ENCODE measurements around the gene DUSP16. TPM values are rescaled to one million over a fixed set of nuclear protein-coding genes. Genes with fewer than 3 reads are reported as not detected.

The DUSP16 gene
- 52.8 and 59.4 TPM in 2 replicates for total RNA-seq (2014; rRNA removed; shearing (Covaris generic))
- polyA plus RNA-seq (2016; fragmentation: Nextera tagmentation; extraction: Ambion mirVana), result 11.7 and 12.5 TPM in 2 replicates
- long read RNA-seq, full-length matches to known transcripts, result 1 of 5 reads
- long read RNA-seq, partial matches to known transcripts, result 1 of 5 reads
- long read RNA-seq, other reads (novel, unspliced or antisense), result 3 of 5 reads

GRCh38 chr12:12562585-12563261, at the start of gene DUSP16:
TSS of gene DUSP16 (minus strand) at chr12:12562863. CDS start at chr12:12521098, 41,765 bp downstream.
- Histone ChIP-seq H3K79me2 (replicated peaks; ENCODE audit: insufficient read depth) (peaks cover 33% of the 10 kb centered on the region), H3K36me3 (ENCODE audit: insufficient read depth) (no peaks in the 10 kb centered on the region), H4K20me1 (replicated peaks; ENCODE audit: insufficient read depth) (no peaks in the 10 kb centered on the region), H3K4me1 (ENCODE audit: insufficient read depth) (peaks cover 26% of the 10 kb centered on the region), H3K27ac (ENCODE audit: low read depth) (peak within 1 kb of the TSS; percentile 96), H2AFZ (peak within 1 kb of the TSS; percentile 85; the same call in 1 of the 2 replicates), H3F3A (replicated peaks; ENCODE audit: low read depth) (peaks cover 7% of the 10 kb centered on the region), H3K9me2 (ENCODE audit: insufficient read depth) (0 out of 2 replicates have a peak, but pooled peaks cover 3% of the 10 kb centered on the region), H3K4me2 (peak within 1 kb of the TSS; percentile 92), H3K27me3 (ENCODE audit: insufficient read depth) (no peaks in the 10 kb centered on the region), H3K4me3 (peak within 1 kb of the TSS; percentile 81)
- Mint-ChIP-seq H3K4me3 (peak within 1 kb of the TSS; percentile 85), H3K36me3 (ENCODE audit: low read depth) (peaks cover 23% of the 10 kb centered on the region), H3K27me3 (ENCODE audit: insufficient read depth, low read depth, poor library complexity) (peaks cover 3% of the 10 kb centered on the region), H3K9me3 (peaks cover 22% of the 10 kb centered on the region), H3K4me1 (peaks cover 29% of the 10 kb centered on the region), H3K27ac (peak within 1 kb of the TSS; percentile 95)
- ATAC-seq (peak; percentile 88), DNase-seq (ENCODE audit: low spot score) (peak; percentile 97)
- TF ChIP-seq, protein P1, sequence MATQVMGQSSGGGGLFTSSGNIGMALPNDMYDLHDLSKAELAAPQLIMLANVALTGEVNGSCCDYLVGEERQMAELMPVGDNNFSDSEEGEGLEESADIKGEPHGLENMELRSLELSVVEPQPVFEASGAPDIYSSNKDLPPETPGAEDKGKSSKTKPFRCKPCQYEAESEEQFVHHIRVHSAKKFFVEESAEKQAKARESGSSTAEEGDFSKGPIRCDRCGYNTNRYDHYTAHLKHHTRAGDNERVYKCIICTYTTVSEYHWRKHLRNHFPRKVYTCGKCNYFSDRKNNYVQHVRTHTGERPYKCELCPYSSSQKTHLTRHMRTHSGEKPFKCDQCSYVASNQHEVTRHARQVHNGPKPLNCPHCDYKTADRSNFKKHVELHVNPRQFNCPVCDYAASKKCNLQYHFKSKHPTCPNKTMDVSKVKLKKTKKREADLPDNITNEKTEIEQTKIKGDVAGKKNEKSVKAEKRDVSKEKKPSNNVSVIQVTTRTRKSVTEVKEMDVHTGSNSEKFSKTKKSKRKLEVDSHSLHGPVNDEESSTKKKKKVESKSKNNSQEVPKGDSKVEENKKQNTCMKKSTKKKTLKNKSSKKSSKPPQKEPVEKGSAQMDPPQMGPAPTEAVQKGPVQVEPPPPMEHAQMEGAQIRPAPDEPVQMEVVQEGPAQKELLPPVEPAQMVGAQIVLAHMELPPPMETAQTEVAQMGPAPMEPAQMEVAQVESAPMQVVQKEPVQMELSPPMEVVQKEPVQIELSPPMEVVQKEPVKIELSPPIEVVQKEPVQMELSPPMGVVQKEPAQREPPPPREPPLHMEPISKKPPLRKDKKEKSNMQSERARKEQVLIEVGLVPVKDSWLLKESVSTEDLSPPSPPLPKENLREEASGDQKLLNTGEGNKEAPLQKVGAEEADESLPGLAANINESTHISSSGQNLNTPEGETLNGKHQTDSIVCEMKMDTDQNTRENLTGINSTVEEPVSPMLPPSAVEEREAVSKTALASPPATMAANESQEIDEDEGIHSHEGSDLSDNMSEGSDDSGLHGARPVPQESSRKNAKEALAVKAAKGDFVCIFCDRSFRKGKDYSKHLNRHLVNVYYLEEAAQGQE (IDR thresholded peaks at IDR 0.05; ENCODE audit: unreplicated experiment), result peak; percentile 14
- TF ChIP-seq POLR2AphosphoS5 (IDR thresholded peaks at IDR 0.05; ENCODE audit: low read depth), result peak; percentile 47
- TF ChIP-seq ETS1 (IDR thresholded peaks at IDR 0.05), result no peak; the same call in 1 of the 2 replicates
- TF ChIP-seq CREB1 (CRISPR knock-in tag; IDR thresholded peaks at IDR 0.05; ENCODE audit: low read depth), result peak; percentile 76

- Mint-ChIP-seq H3K36me3 (ENCODE audit: low read depth) (peaks cover 10% of the 10 kb centered on the region), H3K4me1 (peaks cover 13% of the 10 kb centered on the region), H3K9me3 (no peaks in the 10 kb centered on the region), H3K27ac (peak overlapping the region; percentile 72), H3K27me3 (ENCODE audit: insufficient read depth, low read depth, poor library complexity) (peaks cover 16% of the 10 kb centered on the region), H3K4me3 (peak overlapping the region; percentile 98)
- H3K9me2 ChIP-seq (ENCODE audit: insufficient read depth), result no peaks in the 10 kb centered on the region
- H3K4me1 ChIP-seq (ENCODE audit: insufficient read depth), result peaks cover 17% of the 10 kb centered on the region
- H3K4me2 ChIP-seq, result peak overlapping the region; percentile 91
- peak overlapping the region; percentile 70 for H3K4me3 ChIP-seq
- peak overlapping the region; percentile 91 for H3K27ac ChIP-seq (ENCODE audit: low read depth)
- H3K27me3 ChIP-seq (ENCODE audit: insufficient read depth), result no peaks in the 10 kb centered on the region
- peaks cover 15% of the 10 kb centered on the region for H3K79me2 ChIP-seq (replicated peaks; ENCODE audit: insufficient read depth)
- H3F3A ChIP-seq (replicated peaks; ENCODE audit: low read depth), result peaks cover 5% of the 10 kb centered on the region; the same call in 1 of the 2 replicates
- DNase-seq (ENCODE audit: low spot score), result peak; percentile 67
- peak overlapping the region; percentile 90 for H2AFZ ChIP-seq
- no peaks in the 10 kb centered on the region for H3K36me3 ChIP-seq (ENCODE audit: insufficient read depth)
- ATAC-seq, result peak; percentile 47
- no peaks in the 10 kb centered on the region for H4K20me1 ChIP-seq (replicated peaks; ENCODE audit: insufficient read depth)
- TF ChIP-seq POLR2AphosphoS5 (IDR thresholded peaks at IDR 0.05; ENCODE audit: low read depth) (no peak), ZNF331 (CRISPR knock-in tag; IDR thresholded peaks at IDR 0.05; ENCODE audit: low read depth) (no peak), STAT1 (IDR thresholded peaks at IDR 0.05; ENCODE audit: unreplicated experiment) (no peak), ZNF114 (CRISPR knock-in tag; IDR thresholded peaks at IDR 0.05) (no peak), EZH2 (IDR thresholded peaks at IDR 0.05; ENCODE audit: low read depth, unreplicated experiment) (no peak)
- TF ChIP-seq, protein P1 (IDR thresholded peaks at IDR 0.05; ENCODE audit: unreplicated experiment), result no peak
These were observed 49.7 kb upstream of the DUSP16 start for GRCh38 chr12:12612358-12612757.

All from GM23338 (cell line).